ENCODE measurements around the gene RPL13A.

RPL13A gene

GRCh38 chr19:49492573-49493405 is 5.4 kb downstream of the RPL13A start:
- Histone ChIP-seq H4K20me1 (ENCODE audit: insufficient read depth, low read length) (peaks cover 23% of the 10 kb centered on the region), H3K9me2 (replicated peaks; ENCODE audit: insufficient read depth, low read length) (no peaks in the 10 kb centered on the region), H3K27ac (ENCODE audit: low read length) (peak overlapping the region; percentile 7; the same call in 1 of the 2 replicates), H3K4me1 (ENCODE audit: low read length) (peaks cover 8% of the 10 kb centered on the region), H3K4me3 (ENCODE audit: low read length) (no peak overlapping the region), H2AFZ (ENCODE audit: low read length) (no peak overlapping the region), H3K9me3 (replicated peaks; ENCODE audit: insufficient read depth, low read length) (no peaks in the 10 kb centered on the region), H3F3A (ENCODE audit: insufficient read depth, low read length) (peaks cover 89% of the 10 kb centered on the region), H3K36me3 (replicated peaks; ENCODE audit: insufficient read depth, low read length) (peaks cover 28% of the 10 kb centered on the region), H3K79me2 (ENCODE audit: low read length) (peaks cover 43% of the 10 kb centered on the region), H3K9ac (ENCODE audit: low read length) (no peak overlapping the region), H3K4me2 (ENCODE audit: low read depth, low read length) (no peak overlapping the region), H3K27me3 (replicated peaks; ENCODE audit: insufficient read depth, low read length) (no peaks in the 10 kb centered on the region)
- DNase-seq = peak; percentile 26
- no peak for TF ChIP-seq EZH2 (optimal IDR thresholded peaks at IDR 0.05; ENCODE audit: low read depth, low read length)
- no peak for TF ChIP-seq CTCF (IDR thresholded peaks at IDR 0.05; ENCODE audit: low read length)
- TF ChIP-seq EZH2phosphoT487 (IDR thresholded peaks at IDR 0.05; ENCODE audit: low read length) = no peak

DNA sequence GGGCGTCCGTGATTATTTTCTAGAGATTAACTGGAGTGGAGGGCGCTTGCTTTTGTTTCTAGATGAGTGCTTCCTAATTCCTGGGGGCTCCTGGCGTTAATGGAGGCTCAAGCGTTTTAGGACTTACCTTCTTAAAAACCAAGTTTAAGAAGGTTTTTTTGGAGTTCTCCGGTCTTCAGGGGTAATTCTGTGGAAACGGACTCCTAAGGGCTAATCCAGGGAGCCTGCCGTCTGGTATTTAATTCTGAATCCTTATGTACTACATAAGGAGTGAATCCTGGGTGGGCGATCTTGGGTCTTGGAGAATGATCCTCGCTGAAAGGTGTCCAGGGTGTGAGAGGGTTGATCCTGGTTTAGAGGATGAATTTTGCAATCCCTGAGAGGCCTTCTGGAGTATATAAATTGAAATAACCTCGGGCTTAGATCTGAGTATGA is 9.2 kb downstream of the RPL13A start:
- H3K27me3 ChIP-seq (replicated peaks; ENCODE audit: insufficient read depth, low read length) = no peaks in the 10 kb centered on the region
- H3K9me3 ChIP-seq (replicated peaks; ENCODE audit: insufficient read depth, low read length) = no peaks in the 10 kb centered on the region
- peak overlapping the region; percentile 99 for H3K9ac ChIP-seq (ENCODE audit: low read length)
- TF ChIP-seq EZH2phosphoT487 (IDR thresholded peaks at IDR 0.05; ENCODE audit: low read length) (no peak), EZH2 (optimal IDR thresholded peaks at IDR 0.05; ENCODE audit: low read depth, low read length) (no peak), CTCF (IDR thresholded peaks at IDR 0.05; ENCODE audit: low read length) (no peak)
- peaks cover 31% of the 10 kb centered on the region for H3K79me2 ChIP-seq (ENCODE audit: low read length)
- H2AFZ ChIP-seq (ENCODE audit: low read length) = no peak overlapping the region
- H3K36me3 ChIP-seq (replicated peaks; ENCODE audit: insufficient read depth, low read length) = peaks cover 19% of the 10 kb centered on the region
- H3K4me3 ChIP-seq (ENCODE audit: low read length) = peak overlapping the region; percentile 97
- no peaks in the 10 kb centered on the region for H3K9me2 ChIP-seq (replicated peaks; ENCODE audit: insufficient read depth, low read length)
- peaks cover 8% of the 10 kb centered on the region; the same call in 1 of the 2 replicates for H4K20me1 ChIP-seq (ENCODE audit: insufficient read depth, low read length)
- H3K4me2 ChIP-seq (ENCODE audit: low read depth, low read length) = peak overlapping the region; percentile 83
- peak overlapping the region; percentile 79 for H3K27ac ChIP-seq (ENCODE audit: low read length)
- H3F3A ChIP-seq (ENCODE audit: insufficient read depth, low read length) = peaks cover 89% of the 10 kb centered on the region
- peaks cover 38% of the 10 kb centered on the region for H3K4me1 ChIP-seq (ENCODE audit: low read length)
- DNase-seq = no peak

GRCh38 chr19:49497047-49497788 is 9.8 kb downstream of the RPL13A start:
- Histone ChIP-seq H3K9ac (ENCODE audit: low read length) (peak overlapping the region; percentile 99), H3K9me3 (replicated peaks; ENCODE audit: insufficient read depth, low read length) (no peaks in the 10 kb centered on the region), H4K20me1 (ENCODE audit: insufficient read depth, low read length) (peaks cover 8% of the 10 kb centered on the region; the same call in 1 of the 2 replicates), H3K36me3 (replicated peaks; ENCODE audit: insufficient read depth, low read length) (peaks cover 19% of the 10 kb centered on the region), H3K4me1 (ENCODE audit: low read length) (peaks cover 38% of the 10 kb centered on the region), H3K27me3 (replicated peaks; ENCODE audit: insufficient read depth, low read length) (no peaks in the 10 kb centered on the region), H3K4me2 (ENCODE audit: low read depth, low read length) (peak overlapping the region; percentile 83), H3K27ac (ENCODE audit: low read length) (peak overlapping the region; percentile 79), H2AFZ (ENCODE audit: low read length) (no peak overlapping the region), H3K79me2 (ENCODE audit: low read length) (peaks cover 31% of the 10 kb centered on the region), H3K9me2 (replicated peaks; ENCODE audit: insufficient read depth, low read length) (no peaks in the 10 kb centered on the region), H3K4me3 (ENCODE audit: low read length) (peak overlapping the region; percentile 97), H3F3A (ENCODE audit: insufficient read depth, low read length) (peaks cover 86% of the 10 kb centered on the region)
- peak; percentile 62 for DNase-seq
- TF ChIP-seq EZH2phosphoT487 (IDR thresholded peaks at IDR 0.05; ENCODE audit: low read length) (no peak), CTCF (IDR thresholded peaks at IDR 0.05; ENCODE audit: low read length) (no peak), EZH2 (optimal IDR thresholded peaks at IDR 0.05; ENCODE audit: low read depth, low read length) (no peak)
